ENCODE results near the gene GRAP2. TPM values are rescaled to one million over a fixed set of nuclear protein-coding genes. Genes with fewer than 3 reads are reported as not detected.
A peak's percentile ranks its signal among the peaks of the same experiment; 100 is the strongest.

The GRAP2 gene
- total RNA-seq, 1 experiment from 2014 or later: 0.12 TPM

DNA sequence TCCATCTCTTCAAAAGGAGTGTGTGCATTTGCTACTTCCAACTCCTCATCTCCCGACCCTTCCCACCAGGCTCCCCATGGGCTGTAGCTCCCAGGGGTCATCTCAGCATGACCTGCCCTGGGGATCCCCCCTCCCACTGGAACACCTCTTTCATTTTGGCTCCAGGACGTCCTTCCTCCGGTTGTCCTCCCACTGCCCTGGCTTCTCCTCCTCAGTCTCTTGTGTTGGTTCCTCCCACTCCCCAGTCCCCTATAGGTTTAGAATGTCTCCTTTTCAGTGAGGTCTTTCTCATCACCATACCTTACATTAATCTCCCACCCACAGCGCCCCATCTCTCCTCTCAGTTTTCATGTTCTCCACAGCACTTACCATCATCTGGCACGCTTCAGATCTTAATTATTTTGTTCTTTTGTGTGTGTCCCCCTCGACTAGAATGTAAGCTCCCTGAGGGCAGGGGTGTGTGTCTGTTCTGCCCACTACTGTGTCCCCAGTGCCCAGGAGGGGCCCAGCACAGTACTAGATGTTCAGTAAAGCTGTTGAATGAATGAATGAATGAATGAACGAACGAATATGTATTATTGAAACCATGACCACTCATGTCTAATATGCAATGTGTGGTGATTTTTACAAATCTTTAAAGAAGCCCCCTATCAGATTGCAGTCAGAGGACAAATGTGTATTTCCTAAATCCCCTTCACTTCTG is 57.3 kb downstream of the GRAP2 start:
- POLR2A ChIA-PET: interaction anchor here (1.7 kb wide), 1 partner anchor 26 kb away, joined by 6 read pairs; no protein-coding TSS in a partner anchor
- no peaks in the 10 kb centered on the region for H3K9me3 Mint-ChIP-seq (ENCODE audit: unreplicated experiment)
- no peak for DNase-seq (ENCODE audit: unreplicated experiment)
- H3K27me3 Mint-ChIP-seq (ENCODE audit: insufficient read depth, unreplicated experiment): no peaks in the 10 kb centered on the region
- CTCF ChIA-PET: interaction anchor here (0.7 to 1.2 kb wide), 3 partner anchors 26 to 389 kb away, joined by 3 to 4 read pairs (median 3); no protein-coding TSS in a partner anchor
- TF ChIP-seq, protein P1, sequence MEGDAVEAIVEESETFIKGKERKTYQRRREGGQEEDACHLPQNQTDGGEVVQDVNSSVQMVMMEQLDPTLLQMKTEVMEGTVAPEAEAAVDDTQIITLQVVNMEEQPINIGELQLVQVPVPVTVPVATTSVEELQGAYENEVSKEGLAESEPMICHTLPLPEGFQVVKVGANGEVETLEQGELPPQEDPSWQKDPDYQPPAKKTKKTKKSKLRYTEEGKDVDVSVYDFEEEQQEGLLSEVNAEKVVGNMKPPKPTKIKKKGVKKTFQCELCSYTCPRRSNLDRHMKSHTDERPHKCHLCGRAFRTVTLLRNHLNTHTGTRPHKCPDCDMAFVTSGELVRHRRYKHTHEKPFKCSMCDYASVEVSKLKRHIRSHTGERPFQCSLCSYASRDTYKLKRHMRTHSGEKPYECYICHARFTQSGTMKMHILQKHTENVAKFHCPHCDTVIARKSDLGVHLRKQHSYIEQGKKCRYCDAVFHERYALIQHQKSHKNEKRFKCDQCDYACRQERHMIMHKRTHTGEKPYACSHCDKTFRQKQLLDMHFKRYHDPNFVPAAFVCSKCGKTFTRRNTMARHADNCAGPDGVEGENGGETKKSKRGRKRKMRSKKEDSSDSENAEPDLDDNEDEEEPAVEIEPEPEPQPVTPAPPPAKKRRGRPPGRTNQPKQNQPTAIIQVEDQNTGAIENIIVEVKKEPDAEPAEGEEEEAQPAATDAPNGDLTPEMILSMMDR (IDR thresholded peaks at IDR 0.05; ENCODE audit: unreplicated experiment): no peak
- peaks cover 26% of the 10 kb centered on the region for H3K4me1 Mint-ChIP-seq (ENCODE audit: insufficient read depth, unreplicated experiment)
- peaks cover 6% of the 10 kb centered on the region for H3K36me3 Mint-ChIP-seq (ENCODE audit: insufficient read depth, unreplicated experiment)
- intact Hi-C loops (cut with micrococcal nuclease): no loop called here
- no peak overlapping the region for H3K4me3 Mint-ChIP-seq (ENCODE audit: unreplicated experiment)
- BruUV-seq (replicated peaks): no TSS peak
- H3K27ac Mint-ChIP-seq (ENCODE audit: low read depth, unreplicated experiment): no peak overlapping the region

DNA sequence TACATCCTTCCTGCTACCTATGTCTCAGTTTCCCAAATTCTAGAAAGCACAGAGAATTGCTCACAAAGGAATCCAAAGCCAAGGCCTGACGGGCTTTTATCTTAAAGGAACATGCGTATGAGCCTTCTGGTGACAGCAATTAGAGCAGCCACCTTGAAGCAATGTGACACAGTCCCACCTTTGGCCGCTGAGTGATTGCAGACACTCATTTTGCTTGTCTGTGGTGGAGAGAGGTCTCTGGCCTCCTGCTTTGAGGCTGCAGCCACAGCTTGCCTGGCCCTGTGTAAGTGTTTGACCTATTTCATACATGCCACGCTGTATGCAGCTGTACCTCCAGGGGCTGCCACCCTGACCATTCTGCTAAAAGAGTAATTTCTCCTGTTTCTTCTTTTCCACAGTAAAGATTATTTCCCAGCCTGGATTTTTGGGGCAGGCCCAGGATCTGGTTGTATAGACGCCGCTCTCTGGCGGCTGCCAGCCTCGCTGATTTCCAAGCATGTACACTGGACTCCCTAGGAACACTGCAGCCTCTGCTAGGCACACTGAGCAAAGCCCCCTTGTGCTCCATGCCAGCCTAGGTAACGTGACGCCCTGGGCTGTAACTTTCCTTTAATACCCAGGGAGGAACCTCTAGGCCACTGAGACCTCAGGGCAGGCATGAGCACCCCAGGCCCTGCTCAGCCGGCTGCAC is 58.2 kb downstream of the GRAP2 start:
- intact Hi-C loops (cut with micrococcal nuclease): no loop called here
- peak overlapping the region; percentile 89 for H3K27ac Mint-ChIP-seq (ENCODE audit: low read depth, unreplicated experiment)

DNA sequence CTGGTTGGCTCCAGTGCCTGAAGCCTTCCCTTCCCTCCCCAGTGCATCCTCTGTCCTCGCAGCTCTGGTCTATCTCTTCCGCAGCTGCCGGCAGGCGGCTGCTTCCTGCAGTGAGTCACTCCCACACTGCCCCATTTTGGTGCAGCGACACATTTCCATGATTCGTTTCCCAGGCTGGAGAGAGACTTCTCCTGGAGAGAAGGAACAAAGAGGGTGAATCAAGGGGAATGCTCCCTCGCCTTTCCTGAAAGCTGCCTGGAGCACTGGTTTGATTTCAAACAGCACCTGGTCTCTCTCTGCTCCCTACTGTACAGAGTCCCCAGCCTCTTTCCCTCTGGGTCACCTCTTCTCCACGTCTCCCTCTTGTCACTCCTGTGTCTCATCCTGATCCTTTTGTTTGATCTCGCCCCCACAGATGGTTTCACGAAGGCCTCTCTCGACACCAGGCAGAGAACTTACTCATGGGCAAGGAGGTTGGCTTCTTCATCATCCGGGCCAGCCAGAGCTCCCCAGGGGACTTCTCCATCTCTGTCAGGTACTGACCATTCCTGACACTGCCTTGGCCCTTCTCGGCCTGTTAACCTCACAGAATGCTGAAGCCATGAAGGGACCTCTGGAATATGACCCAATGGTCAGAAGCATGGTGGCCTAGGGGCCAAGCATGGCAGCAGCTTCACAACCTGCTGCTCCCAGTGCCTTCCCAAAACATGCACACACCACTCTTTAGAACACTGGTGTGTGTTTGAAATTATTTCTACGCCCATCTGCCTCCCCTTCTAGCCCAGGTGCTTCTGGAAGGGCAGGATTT is 59.0 kb downstream of the GRAP2 start, which contains the start of gene TMA7B:
Gene TMA7B, plus strand, starts transcription at position 758 of the 808 bp plus-strand sequence. CDS start 3,978 bp downstream, outside the sequence.
- BruUV-seq (replicated peaks): no TSS peak
- DNase-seq (ENCODE audit: unreplicated experiment): peak; percentile 62

More for the DNA sequence above, 58.2 kb downstream of the GRAP2 start:
- DNase-seq (ENCODE audit: unreplicated experiment): no peak
- ChIA-PET CTCF (interaction anchor here (0.7 to 1.9 kb wide), 3 partner anchors 41 to 66 kb away, joined by 3 to 9 read pairs (median 5); no protein-coding TSS in a partner anchor), POLR2A (interaction anchor here (0.5 to 1.2 kb wide), 3 partner anchors 38 to 85 kb away, joined by 3 to 5 read pairs (median 3); no protein-coding TSS in a partner anchor)
- no TSS peak for BruUV-seq (replicated peaks)
- peaks cover 6% of the 10 kb centered on the region for H3K36me3 Mint-ChIP-seq (ENCODE audit: insufficient read depth, unreplicated experiment)
- TF ChIP-seq, protein P1 (IDR thresholded peaks at IDR 0.05; ENCODE audit: unreplicated experiment): no peak
- H3K9me3 Mint-ChIP-seq (ENCODE audit: unreplicated experiment): no peaks in the 10 kb centered on the region
- no peak overlapping the region for H3K4me3 Mint-ChIP-seq (ENCODE audit: unreplicated experiment)
- H3K27me3 Mint-ChIP-seq (ENCODE audit: insufficient read depth, unreplicated experiment): no peaks in the 10 kb centered on the region
- H3K4me1 Mint-ChIP-seq (ENCODE audit: insufficient read depth, unreplicated experiment): peaks cover 26% of the 10 kb centered on the region

More for the DNA sequence above, 59.0 kb downstream of the GRAP2 start, which contains the start of gene TMA7B:
- Mint-ChIP-seq H3K9me3 (ENCODE audit: unreplicated experiment) (no peaks in the 10 kb centered on the region), H3K4me3 (ENCODE audit: unreplicated experiment) (peak within 1 kb of the TSS; percentile 41), H3K27me3 (ENCODE audit: insufficient read depth, unreplicated experiment) (no peaks in the 10 kb centered on the region), H3K36me3 (ENCODE audit: insufficient read depth, unreplicated experiment) (peaks cover 6% of the 10 kb centered on the region), H3K27ac (ENCODE audit: low read depth, unreplicated experiment) (peak within 1 kb of the TSS; percentile 89), H3K4me1 (ENCODE audit: insufficient read depth, unreplicated experiment) (peaks cover 26% of the 10 kb centered on the region)
- TF ChIP-seq, protein P1 (IDR thresholded peaks at IDR 0.05; ENCODE audit: unreplicated experiment): peak; percentile 27
- POLR2A ChIA-PET: interaction anchor here (0.5 to 1.2 kb wide), 3 partner anchors 37 to 85 kb away, joined by 3 to 5 read pairs (median 3); no protein-coding TSS in a partner anchor
- intact Hi-C loops (cut with micrococcal nuclease): no loop called here
- CTCF ChIA-PET: interaction anchor here (0.6 to 1.9 kb wide), 5 partner anchors 40 to 408 kb away, joined by 3 to 9 read pairs (median 3); no protein-coding TSS in a partner anchor
